ENCODE measurements around the gene STARD10.

- TF ChIP-seq CTCF (IDR thresholded peaks at IDR 0.05) (no peak), MAX (IDR thresholded peaks at IDR 0.05) (no peak), PHF8 (IDR thresholded peaks at IDR 0.05; ENCODE audit: borderline replicate concordance, low read depth) (no peak)
These were observed 50.3 kb downstream of the STARD10 start for GRCh38 chr11:72743321-72744221.
